Ectodermal cell (in vitro differentiated cells): ENCODE results near the gene C2CD4D.

ENCODE experiments used
- H3K27ac ChIP-seq: 2 replicates; pipeline ENCODE4 v1.7.0; 2013; ENCODE audit warnings: mild to moderate bottlenecking, low read depth, low read length; ENCODE audit not compliant: insufficient read depth, poor library complexity, severe bottlenecking
- H3K27me3 ChIP-seq: 2 replicates; pipeline ENCODE4 v1.7.0; 2013; ENCODE audit warnings: mild to moderate bottlenecking, low read length; ENCODE audit not compliant: insufficient read depth, control insufficient read depth, poor library complexity, severe bottlenecking
- H3K36me3 ChIP-seq: one replicate; pipeline ENCODE4 v1.7.0; 2013; ENCODE audit warnings: low read length; ENCODE audit not compliant: control insufficient read depth, insufficient read depth
- H3K4me1 ChIP-seq: one replicate; pipeline ENCODE4 v1.7.0; 2013; ENCODE audit warnings: low read length; ENCODE audit not compliant: control insufficient read depth, insufficient read depth
- H3K4me3 ChIP-seq: 2 replicates; pipeline ENCODE4 v1.7.0; 2013; ENCODE audit warnings: low read depth, low read length, control low read depth; ENCODE audit not compliant: insufficient read depth
- H3K9me3 ChIP-seq: 2 replicates; pipeline ENCODE4 v1.7.0; 2013; ENCODE audit warnings: mild to moderate bottlenecking, low read length, moderate library complexity; ENCODE audit not compliant: control insufficient read depth
- WGBS, 2 experiments: methylation state at CpG; one replicate each; pipeline ENCODE4 v1.1.7; 2013; ENCODE audit warnings: missing lambda C conversion rate in 2 of 2; 5-methylcytosine and 5-hydroxymethylcytosine counted together

Gene C2CD4D

GRCh38 chr1:151805066-151805820 is 34.4 kb downstream of the C2CD4D start, which contains the start of gene LINGO4:
Gene LINGO4, minus strand, starts transcription at chr1:151805419. Its CDS starts 2,715 bp downstream, at chr1:151802704.
- WGBS, 2 experiments: 84 to 87% methylated on average over 12 of the region's 12 CpGs
- Histone ChIP-seq H3K27ac (no peak within 1 kb of the TSS), H3K4me3 (no peak within 1 kb of the TSS), H3K9me3 (no peaks in the 10 kb centered on the region), H3K36me3 (no peaks in the 10 kb centered on the region), H3K4me1 (no peaks in the 10 kb centered on the region), H3K27me3 (no peaks in the 10 kb centered on the region)

- Histone ChIP-seq H3K9me3 (no peaks in the 10 kb centered on the region), H3K27ac (no peak overlapping the region), H3K36me3 (no peaks in the 10 kb centered on the region), H3K4me1 (no peaks in the 10 kb centered on the region), H3K27me3 (no peaks in the 10 kb centered on the region), H3K4me3 (no peak overlapping the region)
- 94 to 96% methylated on average over 3 of the region's 3 CpGs for WGBS, 2 experiments
These were observed 35.7 kb downstream of the C2CD4D start for GRCh38 chr1:151803915-151804314.

- Histone ChIP-seq H3K4me1 (no peaks in the 10 kb centered on the region), H3K27me3 (no peaks in the 10 kb centered on the region), H3K9me3 (no peaks in the 10 kb centered on the region)
These were observed 36.5 kb downstream of the C2CD4D start for GRCh38 chr1:151803164-151803563.

GRCh38 chr1:151802372-151802771 is 37.2 kb downstream of the C2CD4D start:
- WGBS, 2 experiments: 91 to 93% methylated on average over 5 of the region's 5 CpGs
- no peak overlapping the region for H3K27ac ChIP-seq
- H3K27me3 ChIP-seq: no peaks in the 10 kb centered on the region
- H3K9me3 ChIP-seq: no peaks in the 10 kb centered on the region
- H3K4me3 ChIP-seq: no peak overlapping the region
- no peaks in the 10 kb centered on the region for H3K36me3 ChIP-seq
- no peaks in the 10 kb centered on the region for H3K4me1 ChIP-seq

More at GRCh38 chr1:151803164-151803563, 36.5 kb downstream of the C2CD4D start:
- no peak overlapping the region for H3K27ac ChIP-seq
- H3K36me3 ChIP-seq: no peaks in the 10 kb centered on the region
- no peak overlapping the region for H3K4me3 ChIP-seq

GRCh38 chr1:151801846-151802245 is 37.8 kb downstream of the C2CD4D start:
- H3K4me1 ChIP-seq: no peaks in the 10 kb centered on the region
- no peak overlapping the region for H3K4me3 ChIP-seq
- WGBS, 2 experiments: 88 to 92% methylated on average over 7 of the region's 7 CpGs
- no peaks in the 10 kb centered on the region for H3K36me3 ChIP-seq
- H3K27ac ChIP-seq: no peak overlapping the region
- no peaks in the 10 kb centered on the region for H3K27me3 ChIP-seq
- no peaks in the 10 kb centered on the region for H3K9me3 ChIP-seq

GRCh38 chr1:151801310-151801820 is 38.3 kb downstream of the C2CD4D start:
- Histone ChIP-seq H3K4me3 (no peak overlapping the region), H3K4me1 (no peaks in the 10 kb centered on the region), H3K27ac (no peak overlapping the region), H3K27me3 (no peaks in the 10 kb centered on the region), H3K36me3 (no peaks in the 10 kb centered on the region), H3K9me3 (no peaks in the 10 kb centered on the region)
- WGBS, 2 experiments: 95 to 96% methylated on average over 12 of the region's 12 CpGs

GRCh38 chr1:151800830-151801229 is 38.8 kb downstream of the C2CD4D start:
- no peak overlapping the region for H3K4me3 ChIP-seq
- 91 to 94% methylated on average over 8 of the region's 8 CpGs for WGBS, 2 experiments
- no peaks in the 10 kb centered on the region for H3K27me3 ChIP-seq

GRCh38 chr1:151799179-151800022 is 40.2 kb downstream of the C2CD4D start:
- no peaks in the 10 kb centered on the region for H3K4me1 ChIP-seq
- no peak overlapping the region for H3K27ac ChIP-seq
- no peaks in the 10 kb centered on the region for H3K27me3 ChIP-seq
- whole genome bisulfite sequencing, 2 experiments: 44 to 48% methylated on average over 9 of the region's 9 CpGs
- no peaks in the 10 kb centered on the region for H3K36me3 ChIP-seq
- no peaks in the 10 kb centered on the region for H3K9me3 ChIP-seq
- no peak overlapping the region for H3K4me3 ChIP-seq

More at GRCh38 chr1:151800830-151801229, 38.8 kb downstream of the C2CD4D start:
- Histone ChIP-seq H3K4me1 (no peaks in the 10 kb centered on the region), H3K27ac (no peak overlapping the region), H3K36me3 (no peaks in the 10 kb centered on the region), H3K9me3 (no peaks in the 10 kb centered on the region)

- H3K4me3 ChIP-seq: no peak overlapping the region
- H3K9me3 ChIP-seq: no peaks in the 10 kb centered on the region
- 92 to 94% methylated on average over 5 of the region's 5 CpGs for WGBS, 2 experiments
- H3K36me3 ChIP-seq: no peaks in the 10 kb centered on the region
- H3K4me1 ChIP-seq: no peaks in the 10 kb centered on the region
- no peak overlapping the region for H3K27ac ChIP-seq
- no peaks in the 10 kb centered on the region for H3K27me3 ChIP-seq
These were observed 41.0 kb downstream of the C2CD4D start for GRCh38 chr1:151798571-151798970.
